ENCODE results near the gene PYCR2.

Gene PYCR2

DNA sequence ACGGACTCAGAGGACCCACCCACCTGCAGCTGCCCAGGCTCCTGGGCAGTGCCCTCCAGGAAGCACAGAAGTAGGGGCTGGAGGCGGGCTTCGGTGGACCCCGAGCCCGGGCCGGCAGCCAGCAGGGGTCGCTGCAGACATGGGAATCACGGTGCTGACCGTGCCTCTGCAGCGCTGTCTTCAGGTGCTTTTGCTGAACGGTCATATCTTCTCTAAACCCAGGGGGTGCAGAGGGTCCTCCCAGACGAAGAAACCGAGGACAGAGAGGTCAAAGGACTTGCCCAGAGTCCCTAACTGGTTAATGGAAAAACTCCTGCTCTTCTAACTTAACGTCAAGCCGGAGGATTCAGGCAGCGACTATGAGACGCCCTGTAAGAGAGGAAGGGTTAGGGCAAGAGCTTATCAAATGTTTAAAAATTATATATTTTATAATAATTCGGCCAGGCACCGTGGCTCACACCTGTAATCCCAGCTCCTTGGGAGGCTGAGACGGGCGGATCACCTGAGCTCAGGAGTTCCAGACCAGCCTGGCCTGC, 38.5 kb upstream of the PYCR2 start:
- H3K4me3 ChIP-seq (replicated peaks; ENCODE audit: low read depth, low read length), result no peak overlapping the region
- TF ChIP-seq, protein P1, sequence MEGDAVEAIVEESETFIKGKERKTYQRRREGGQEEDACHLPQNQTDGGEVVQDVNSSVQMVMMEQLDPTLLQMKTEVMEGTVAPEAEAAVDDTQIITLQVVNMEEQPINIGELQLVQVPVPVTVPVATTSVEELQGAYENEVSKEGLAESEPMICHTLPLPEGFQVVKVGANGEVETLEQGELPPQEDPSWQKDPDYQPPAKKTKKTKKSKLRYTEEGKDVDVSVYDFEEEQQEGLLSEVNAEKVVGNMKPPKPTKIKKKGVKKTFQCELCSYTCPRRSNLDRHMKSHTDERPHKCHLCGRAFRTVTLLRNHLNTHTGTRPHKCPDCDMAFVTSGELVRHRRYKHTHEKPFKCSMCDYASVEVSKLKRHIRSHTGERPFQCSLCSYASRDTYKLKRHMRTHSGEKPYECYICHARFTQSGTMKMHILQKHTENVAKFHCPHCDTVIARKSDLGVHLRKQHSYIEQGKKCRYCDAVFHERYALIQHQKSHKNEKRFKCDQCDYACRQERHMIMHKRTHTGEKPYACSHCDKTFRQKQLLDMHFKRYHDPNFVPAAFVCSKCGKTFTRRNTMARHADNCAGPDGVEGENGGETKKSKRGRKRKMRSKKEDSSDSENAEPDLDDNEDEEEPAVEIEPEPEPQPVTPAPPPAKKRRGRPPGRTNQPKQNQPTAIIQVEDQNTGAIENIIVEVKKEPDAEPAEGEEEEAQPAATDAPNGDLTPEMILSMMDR (IDR thresholded peaks at IDR 0.05; ENCODE audit: low read depth, low read length, missing control alignments), result peak; percentile 78
- DNase-seq (ENCODE audit: extremely low read depth, low read depth), result no peak

DNA sequence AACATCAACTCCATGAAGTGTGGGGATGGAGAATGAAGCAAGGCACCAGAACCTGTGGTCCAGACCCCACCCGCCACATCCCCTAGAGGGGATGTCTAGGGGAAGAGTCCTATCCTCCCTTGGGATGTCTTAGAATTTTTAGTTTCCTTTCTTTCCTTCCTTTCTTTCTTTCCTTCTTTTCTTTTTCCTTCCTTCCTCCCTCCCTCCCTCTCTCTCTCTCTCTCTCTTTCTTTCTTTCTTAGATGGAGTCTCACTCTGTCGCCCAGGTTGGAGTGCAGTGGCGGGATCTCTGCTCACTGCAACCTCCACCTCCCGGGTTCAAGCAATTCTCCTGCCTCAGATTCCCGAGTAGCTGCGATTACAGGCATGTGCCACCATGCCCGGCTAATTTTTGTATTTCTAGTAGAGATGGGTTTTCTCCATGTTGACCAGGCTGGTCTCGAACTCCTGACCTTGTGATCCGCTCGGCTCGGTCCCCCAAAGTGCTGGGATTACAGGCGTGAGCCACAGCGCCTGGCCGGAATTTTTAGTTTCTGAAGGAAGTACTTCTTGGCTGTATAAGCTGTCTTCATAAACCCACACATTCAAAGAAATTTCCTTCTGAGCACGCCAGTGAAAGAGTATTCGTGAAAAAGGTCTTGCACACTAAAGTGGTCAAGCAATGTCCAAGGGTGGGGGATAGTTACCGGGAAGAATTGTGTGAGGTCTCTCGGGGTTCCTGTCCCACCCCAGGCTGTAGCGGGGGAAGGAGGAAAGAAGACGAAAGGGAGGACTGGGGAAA, 37.8 kb upstream of the PYCR2 start:
- H3K4me3 ChIP-seq (replicated peaks; ENCODE audit: low read depth, low read length), result no peak overlapping the region
- DNase-seq (ENCODE audit: extremely low read depth, low read depth), result no peak
- TF ChIP-seq, protein P1 (IDR thresholded peaks at IDR 0.05; ENCODE audit: low read depth, low read length, missing control alignments), result no peak

- TF ChIP-seq, protein P1 (IDR thresholded peaks at IDR 0.05; ENCODE audit: low read depth, low read length, missing control alignments), result no peak
- DNase-seq (ENCODE audit: extremely low read depth, low read depth), result no peak
- no peak overlapping the region for H3K4me3 ChIP-seq (replicated peaks; ENCODE audit: low read depth, low read length)
Observed at GRCh38 chr1:225958041-225958440, 34.0 kb upstream of the PYCR2 start.

- TF ChIP-seq, protein P1 (IDR thresholded peaks at IDR 0.05; ENCODE audit: low read depth, low read length, missing control alignments), result no peak
- DNase-seq (ENCODE audit: extremely low read depth, low read depth), result no peak
- H3K4me3 ChIP-seq (replicated peaks; ENCODE audit: low read depth, low read length), result no peak overlapping the region
Observed at GRCh38 chr1:225954753-225955152, 30.7 kb upstream of the PYCR2 start.

DNA sequence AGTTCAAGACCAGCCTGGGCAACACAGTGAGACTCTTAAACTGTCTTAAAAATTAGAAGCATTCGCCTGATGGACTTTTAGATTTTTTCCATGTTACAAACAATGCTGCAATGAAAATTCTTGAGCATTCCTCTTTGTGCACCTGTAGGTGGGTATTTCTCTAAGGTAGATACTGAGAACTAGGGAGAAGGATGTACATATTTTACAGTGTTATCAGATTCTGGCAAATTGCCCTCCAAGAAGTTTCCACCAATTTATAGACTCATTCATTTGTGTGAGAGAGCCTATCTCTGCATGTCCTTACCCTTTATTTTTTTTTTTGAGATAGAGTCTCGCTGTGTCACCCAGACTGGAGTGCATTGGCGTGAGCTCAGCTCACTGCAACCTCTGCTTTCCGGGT, 29.3 kb upstream of the PYCR2 start:
- H3K4me3 ChIP-seq (replicated peaks; ENCODE audit: low read depth, low read length), result no peak overlapping the region
- TF ChIP-seq, protein P1 (IDR thresholded peaks at IDR 0.05; ENCODE audit: low read depth, low read length, missing control alignments), result no peak
- no peak for DNase-seq (ENCODE audit: extremely low read depth, low read depth)

GRCh38 chr1:225950905-225951497, 27.0 kb upstream of the PYCR2 start:
- DNase-seq (ENCODE audit: extremely low read depth, low read depth), result no peak
- no peak overlapping the region for H3K4me3 ChIP-seq (replicated peaks; ENCODE audit: low read depth, low read length)
- TF ChIP-seq, protein P1 (IDR thresholded peaks at IDR 0.05; ENCODE audit: low read depth, low read length, missing control alignments), result no peak
